GM12801 (cell line): ENCODE measurements around the gene LRP5.

ENCODE experiments used
- CTCF ChIP-seq: IDR thresholded peaks from one replicate; pipeline ENCODE4 v1.5.1; 2011; ENCODE audit warnings: control low read depth; ENCODE audit not compliant: insufficient read length; ENCODE audit errors: extremely low read depth

Gene LRP5

GRCh38 chr11:68350759-68351449 lies 38.5 kb downstream of the LRP5 start:
- TF ChIP-seq CTCF = no peak

GRCh38 chr11:68351450-68352275 lies 39.3 kb downstream of the LRP5 start:
- no peak for TF ChIP-seq CTCF

GRCh38 chr11:68352591-68352990 lies 40.2 kb downstream of the LRP5 start:
- TF ChIP-seq CTCF = no peak

- no peak for TF ChIP-seq CTCF
Measured at GRCh38 chr11:68353118-68353517, 40.7 kb downstream of the LRP5 start.

- TF ChIP-seq CTCF = no peak
Measured at GRCh38 chr11:68353669-68354068, 41.3 kb downstream of the LRP5 start.

GRCh38 chr11:68354148-68354872 lies 41.9 kb downstream of the LRP5 start:
- TF ChIP-seq CTCF = no peak

GRCh38 chr11:68355471-68355870 lies 43.1 kb downstream of the LRP5 start:
- no peak for TF ChIP-seq CTCF
